ENCODE data around the gene OR12D2.
"Not testable (repeated sequence)": the region's sequence is repeated elsewhere in the genome, so short reads cannot be mapped to it uniquely, and the experiment has no call there.

OR12D2 gene, protein sequence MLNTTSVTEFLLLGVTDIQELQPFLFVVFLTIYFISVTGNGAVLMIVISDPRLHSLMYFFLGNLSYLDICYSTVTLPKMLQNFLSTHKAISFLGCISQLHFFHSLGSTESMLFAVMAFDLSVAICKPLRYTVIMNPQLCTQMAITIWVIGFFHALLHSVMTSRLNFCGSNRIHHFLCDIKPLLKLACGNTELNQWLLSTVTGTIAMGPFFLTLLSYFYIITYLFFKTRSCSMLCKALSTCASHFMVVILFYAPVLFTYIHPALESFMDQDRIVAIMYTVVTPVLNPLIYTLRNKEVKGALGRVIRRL

DNA sequence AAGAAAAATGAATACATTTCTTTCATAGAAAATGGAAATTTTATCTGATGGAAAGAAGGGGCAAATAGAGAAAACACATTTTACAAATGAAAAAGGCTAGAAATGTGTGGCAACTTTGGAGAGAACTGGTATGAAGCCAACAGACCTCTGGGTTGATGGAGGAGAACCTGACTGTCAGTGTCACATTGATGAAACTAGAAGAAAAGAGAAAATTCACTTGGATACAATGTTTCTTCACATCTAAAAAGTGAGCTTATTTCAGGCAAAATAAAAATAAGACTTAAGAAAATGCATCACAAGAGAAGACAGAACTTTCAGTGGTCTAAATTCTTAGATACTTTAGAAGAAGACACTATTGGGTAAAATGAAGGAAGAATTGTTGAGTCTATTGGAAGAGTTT is at the start of gene OR12D2:
Gene OR12D2, plus strand, starts transcription at position 301 of the 400 bp plus-strand sequence. CDS start 1,069 bp downstream, outside the sequence.
- no peak for DNase-seq (ENCODE audit: low spot score)

DNA sequence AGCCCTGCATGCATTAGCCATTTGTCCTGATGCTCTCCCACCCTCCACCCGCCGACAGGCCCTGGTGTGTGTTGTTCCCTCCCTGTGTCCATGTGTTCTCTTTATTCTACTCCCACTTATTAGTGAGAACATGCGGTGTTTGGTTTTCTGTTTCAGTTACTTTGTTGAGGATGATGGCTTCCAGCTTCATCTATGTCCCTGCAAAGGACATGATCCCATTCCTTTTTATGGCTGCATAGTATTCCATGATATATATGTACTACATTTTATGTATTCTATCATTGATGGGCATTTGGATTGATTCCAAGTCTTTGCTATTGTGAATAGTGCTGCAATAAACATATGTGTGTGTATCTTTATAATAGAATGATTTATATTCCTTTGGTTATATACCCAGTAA is 46.1 kb upstream of the OR12D2 start:
- DNase-seq (ENCODE audit: low spot score) = not testable (repeated sequence)

DNA sequence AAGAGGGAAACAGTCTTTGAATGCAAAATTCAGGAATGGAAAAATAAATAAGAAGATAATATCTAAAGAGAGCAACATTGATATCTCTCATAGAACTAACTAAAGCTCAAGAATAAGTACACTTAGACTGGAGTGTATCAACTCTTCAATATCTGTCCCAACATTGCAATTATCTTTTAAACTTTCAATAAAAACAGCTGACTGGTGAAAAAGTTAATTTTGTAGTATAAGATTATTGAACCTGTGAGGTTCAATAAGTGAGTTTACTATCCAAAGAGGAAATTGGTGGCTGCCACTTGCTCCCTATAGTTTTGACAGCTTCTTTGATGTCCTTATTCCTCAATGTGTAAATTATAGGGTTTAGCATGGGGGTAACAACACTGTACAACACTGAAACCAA is 40.5 kb upstream of the OR12D2 start:
- DNase-seq (ENCODE audit: low spot score) = no peak

DNA sequence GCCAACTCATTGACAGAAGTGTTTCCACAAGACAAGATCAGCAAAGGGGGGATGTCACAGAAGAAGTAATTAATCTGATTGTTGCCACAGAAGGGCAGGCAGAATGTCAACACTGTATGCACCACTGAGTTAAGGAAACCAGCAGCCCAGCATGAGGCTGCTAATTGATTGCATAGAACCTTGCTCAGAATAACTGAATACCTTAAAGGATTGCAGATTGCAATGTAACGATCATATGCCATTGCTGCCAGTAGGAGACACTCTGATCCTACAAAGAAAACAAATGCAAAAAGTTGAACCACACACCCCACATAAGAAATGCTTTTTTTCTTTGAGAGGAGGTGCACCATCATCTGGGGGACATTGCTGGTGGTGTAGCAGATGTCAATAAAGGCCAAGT is 39.8 kb upstream of the OR12D2 start:
- DNase-seq (ENCODE audit: low spot score) = no peak

DNA sequence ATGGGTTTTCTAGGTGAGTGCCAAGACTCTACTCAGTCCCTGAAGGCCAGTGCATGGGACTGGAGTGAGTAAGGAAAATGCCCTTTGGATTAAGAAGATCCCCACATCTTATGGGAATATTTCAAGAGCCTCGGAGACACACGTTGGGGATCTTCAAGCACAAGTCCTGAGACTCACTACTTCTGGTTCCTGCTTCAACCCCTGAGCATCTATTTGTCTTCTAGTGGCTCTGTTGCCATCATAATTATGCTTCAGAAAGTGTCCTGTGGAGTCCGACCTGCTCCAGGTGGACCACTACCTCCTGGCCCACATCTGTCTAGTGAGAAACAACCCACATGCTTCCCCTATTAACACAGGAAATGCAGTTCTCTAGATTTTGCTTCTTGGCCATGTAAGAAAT is 26.7 kb upstream of the OR12D2 start, which contains the start of gene OR5V1:
Gene OR5V1, minus strand, starts transcription at position 101 of the 400 bp plus-strand sequence. CDS start 12,670 bp downstream, outside the sequence.
- no peak for DNase-seq (ENCODE audit: low spot score)

DNA sequence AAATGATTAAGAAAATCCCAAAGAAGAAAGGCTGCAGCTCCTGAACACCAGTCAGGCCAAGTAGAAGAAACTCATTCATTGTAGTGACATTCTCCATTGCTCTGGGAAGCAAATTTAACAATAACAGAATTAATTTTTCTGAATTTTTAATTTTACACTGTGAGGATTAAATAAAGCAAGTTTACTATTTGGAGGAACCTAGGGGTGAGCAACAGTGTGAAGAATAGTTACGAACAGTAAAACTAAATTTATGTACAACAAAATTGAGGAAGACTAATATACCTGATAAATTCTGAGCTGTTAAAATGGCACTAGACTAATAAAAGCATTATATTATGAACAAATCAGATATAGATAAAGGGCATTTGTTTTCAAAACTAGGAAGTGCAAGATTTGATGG is 20.2 kb upstream of the OR12D2 start, which contains the start of gene OR12D3:
Gene OR12D3, minus strand, starts transcription at position 101 of the 400 bp plus-strand sequence. Its CDS starts 4 bp downstream, at position 97.
- no peak for DNase-seq (ENCODE audit: low spot score)

DNA sequence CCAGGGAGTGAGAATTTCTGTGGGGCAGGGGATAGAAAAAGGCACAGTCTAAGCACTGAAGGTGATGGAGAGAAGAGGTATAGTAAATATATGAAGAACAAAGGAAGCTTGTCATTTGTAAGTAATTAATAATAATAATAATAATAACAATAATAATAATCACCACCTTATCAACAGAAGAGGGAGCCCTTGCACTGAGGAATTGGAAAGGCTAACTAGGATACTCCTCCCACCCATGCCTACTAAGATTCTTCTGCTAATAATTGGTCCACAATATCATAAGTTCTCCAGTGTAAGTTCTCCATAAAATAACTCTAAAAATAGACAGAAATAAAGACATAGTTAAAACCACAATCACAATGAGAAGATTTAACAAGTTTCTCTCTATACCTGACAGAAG is 19.4 kb upstream of the OR12D2 start:
- peak; percentile 62 for DNase-seq (ENCODE audit: low spot score)

DNA sequence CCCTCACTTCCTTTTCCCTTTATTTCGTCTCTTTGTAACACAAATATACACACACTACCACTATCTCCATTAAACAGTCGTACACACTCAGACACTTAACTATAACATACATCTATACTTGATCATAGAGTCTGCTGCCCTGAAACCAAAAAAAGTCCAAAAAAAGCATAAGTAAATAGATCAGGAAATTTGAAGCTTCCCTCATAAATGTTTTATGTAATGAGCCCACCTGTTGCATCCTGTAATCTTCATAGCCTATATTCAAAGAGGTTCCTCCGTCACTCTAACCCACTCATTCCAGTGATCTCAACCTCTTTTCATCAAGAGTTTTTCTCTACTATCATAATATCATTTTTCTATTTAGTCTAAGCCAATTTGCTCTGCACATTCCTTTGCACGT is 6.9 kb upstream of the OR12D2 start:
- DNase-seq (ENCODE audit: low spot score) = no peak

DNA sequence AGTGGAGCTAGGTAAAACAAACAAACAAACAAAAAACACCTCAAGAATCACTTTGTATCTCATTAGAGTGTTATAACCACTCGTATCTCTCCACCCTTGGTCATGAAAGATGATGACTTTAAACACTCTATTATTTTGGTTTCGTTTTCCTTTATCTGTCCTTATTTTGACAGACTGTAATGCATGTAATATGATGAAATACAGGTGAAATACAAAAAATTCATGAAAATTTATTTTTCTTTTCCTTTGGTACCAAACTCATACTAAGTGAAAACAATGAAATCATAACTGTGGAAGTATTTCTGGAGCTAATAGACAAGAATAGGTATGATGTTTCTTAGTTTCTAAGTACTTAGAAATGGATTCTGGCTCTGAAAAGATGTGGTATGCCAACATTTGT is 4.1 kb downstream of the OR12D2 start:
- no peak for DNase-seq (ENCODE audit: low spot score)

DNA sequence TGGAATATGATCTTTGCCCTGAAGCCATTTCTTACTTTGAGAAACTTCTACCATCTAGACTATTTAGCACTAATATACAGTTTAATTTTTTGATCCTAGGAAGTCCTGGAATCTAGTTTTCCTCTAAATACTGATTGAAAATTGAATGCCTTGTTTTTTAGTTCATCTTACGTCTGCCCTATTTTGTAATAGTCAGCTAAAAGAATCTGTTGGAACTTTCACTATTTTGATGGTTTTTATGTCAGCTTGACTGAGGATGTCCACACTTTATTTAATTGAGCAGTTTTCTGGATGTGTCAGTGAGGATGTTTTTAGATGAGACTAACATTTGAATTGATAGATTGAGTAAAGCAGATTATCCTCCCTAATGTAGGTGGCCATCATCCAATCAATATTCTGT is 8.4 kb downstream of the OR12D2 start:
- DNase-seq (ENCODE audit: low spot score) = no peak

DNA sequence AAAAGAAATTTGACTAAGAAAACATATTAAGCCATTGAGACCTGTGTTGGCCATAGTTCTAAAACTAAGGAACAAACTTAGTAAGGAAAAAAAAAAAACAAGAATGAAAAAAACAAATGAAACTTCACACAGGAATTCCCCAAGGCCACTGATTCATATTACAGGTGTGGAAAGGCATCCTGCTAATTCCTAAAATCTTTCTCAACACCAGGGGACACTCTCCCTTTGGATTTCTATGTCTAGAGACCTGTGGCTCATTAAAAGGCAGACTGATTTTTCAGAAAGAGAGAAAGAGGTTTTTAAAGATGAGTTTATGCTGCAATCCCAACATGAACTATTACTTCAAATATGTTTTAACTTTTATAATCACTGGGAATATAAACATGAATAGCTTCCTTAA is 19.2 kb downstream of the OR12D2 start, which contains the start of gene OR12D1:
Gene OR12D1, plus strand, starts transcription at position 341 of the 400 bp plus-strand sequence.
- no peak for DNase-seq (ENCODE audit: low spot score)

DNA sequence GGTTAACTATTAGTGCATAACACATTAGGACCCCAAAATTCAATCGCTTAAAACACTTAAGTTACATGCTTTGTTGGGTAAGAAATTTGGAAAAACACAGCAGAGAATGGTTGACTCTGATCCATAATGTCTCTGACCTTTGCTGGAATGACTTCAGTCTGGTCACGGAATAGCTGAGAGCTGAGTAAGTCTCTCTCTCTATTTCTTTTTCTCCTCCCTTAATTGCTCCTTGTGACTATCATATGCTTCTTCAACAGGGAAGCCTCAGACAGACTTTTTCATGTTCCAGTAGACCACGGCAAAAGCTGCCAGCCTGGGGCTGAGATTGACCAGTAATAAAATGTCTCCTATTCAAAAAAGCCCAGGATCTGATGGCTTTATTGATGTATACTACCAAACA is 24.1 kb downstream of the OR12D2 start:
- DNase-seq (ENCODE audit: low spot score) = peak; percentile 84

DNA sequence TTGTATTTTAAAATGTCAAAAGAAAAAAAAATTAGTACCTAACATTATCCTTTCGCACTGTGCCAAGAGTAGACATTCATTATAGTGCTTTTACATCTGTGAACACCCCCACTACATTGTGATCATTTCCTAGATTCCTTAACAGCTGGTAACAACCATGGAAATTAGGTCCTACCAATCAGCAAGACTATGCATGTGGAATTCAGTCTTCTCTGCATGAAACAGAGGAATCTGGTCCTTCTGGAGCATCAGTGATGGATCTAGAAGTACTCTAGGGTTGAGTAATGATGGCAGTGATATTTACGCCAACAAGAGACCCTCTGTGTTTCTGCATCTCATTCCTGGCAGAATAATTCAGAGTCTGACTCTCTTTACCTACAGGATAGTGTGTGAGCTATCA is 28.7 kb downstream of the OR12D2 start:
- no peak for DNase-seq (ENCODE audit: low spot score)

DNA sequence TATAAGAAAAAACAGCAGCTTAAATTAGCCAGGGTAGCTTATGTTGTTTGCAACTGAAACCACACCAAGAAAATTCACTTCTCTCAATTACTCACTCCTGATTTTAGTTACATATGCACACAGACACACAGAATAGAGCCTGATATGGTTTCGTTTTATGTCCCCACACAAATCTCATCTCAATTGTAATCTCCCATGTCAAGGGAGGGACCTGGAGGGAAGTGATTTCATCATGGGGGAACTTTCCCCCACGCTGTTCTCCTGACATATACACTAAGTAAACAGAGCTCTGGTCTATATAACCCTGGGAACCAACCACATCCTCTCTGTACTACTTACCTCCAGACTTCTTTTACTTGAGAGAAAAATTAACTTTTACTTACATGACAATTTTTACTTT is 29.1 kb downstream of the OR12D2 start:
- DNase-seq (ENCODE audit: low spot score) = no peak

DNA sequence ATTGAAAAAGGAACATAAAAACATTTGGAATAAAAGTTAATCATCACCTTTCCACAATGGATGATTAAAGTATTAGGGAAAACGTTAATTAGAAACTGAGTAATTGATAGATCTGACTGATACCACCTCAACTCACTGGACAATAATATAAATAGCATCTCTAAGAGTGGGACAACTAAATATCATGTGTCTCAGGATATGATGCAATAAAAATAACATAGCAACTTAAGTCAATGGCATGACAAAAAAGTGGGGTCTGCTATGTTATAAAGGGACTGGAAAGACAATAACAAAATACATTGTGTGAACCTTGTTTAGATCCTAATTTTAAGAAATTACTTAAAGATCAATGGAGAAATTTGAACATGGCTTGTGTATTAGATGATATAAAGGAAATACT is 29.6 kb downstream of the OR12D2 start:
- DNase-seq (ENCODE audit: low spot score) = no peak

DNA sequence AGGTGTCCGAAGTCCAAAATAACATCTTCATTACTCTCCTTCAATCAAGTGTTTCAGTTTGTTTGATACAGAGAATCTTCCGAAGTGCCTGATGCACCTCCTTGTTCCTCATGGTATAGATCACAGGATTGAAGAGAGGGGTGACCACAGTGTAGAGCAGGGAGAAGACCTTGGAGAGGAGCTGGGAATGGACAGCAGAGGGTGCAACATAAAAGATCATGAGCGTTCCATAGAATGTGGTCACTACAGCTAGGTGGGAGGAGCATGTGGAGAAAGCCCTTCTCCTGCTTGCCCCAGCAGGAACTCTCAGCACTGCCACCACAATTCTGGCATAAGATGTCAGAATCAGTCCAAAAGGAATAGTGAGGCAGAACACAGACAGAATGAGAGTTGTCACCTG is 31.2 kb downstream of the OR12D2 start:
- no peak for DNase-seq (ENCODE audit: low spot score)

DNA sequence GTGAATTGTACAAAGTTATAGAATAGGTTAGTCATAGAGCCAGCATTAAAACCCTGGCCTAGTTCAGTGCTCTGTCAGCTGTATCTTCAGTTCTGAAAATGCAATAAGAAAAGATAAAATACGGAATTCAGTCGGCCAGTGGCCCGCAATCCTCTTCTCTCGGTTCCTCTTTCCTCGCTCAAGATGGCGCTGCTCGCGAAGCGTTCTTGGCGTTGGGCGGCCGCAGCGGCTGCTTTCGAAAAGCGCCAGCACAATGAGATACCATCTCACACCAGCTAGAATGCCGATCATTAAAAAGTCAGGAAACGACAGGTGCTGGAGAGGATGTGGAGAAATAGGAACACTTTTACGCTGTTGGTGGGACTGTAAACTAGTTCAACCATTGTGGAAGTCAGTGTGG is 41.3 kb downstream of the OR12D2 start:
- DNase-seq (ENCODE audit: low spot score) = not testable (repeated sequence)

DNA sequence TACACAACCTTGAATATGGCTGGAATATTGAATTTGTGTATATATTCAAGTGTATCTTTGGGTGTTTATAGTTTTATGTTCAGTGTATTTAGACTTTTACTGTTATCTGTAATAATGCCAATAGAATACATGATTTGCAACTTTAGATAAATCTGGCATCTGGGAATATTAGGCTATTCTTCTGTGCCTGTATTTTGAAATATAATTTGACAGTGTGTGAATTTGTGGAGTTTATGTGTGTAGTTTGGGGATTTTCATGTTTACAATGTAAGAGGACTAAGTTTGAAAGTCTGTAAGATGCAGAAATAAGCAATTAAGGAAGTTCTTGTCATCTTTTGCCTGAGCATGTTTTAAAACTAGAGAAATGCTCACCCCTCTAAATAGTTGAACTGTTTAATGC is 43.6 kb downstream of the OR12D2 start, which contains the start of gene OR10C1:
Gene OR10C1, plus strand, starts transcription at position 301 of the 400 bp plus-strand sequence. CDS start 710 bp downstream, outside the sequence.
- no peak for DNase-seq (ENCODE audit: low spot score)

DNA sequence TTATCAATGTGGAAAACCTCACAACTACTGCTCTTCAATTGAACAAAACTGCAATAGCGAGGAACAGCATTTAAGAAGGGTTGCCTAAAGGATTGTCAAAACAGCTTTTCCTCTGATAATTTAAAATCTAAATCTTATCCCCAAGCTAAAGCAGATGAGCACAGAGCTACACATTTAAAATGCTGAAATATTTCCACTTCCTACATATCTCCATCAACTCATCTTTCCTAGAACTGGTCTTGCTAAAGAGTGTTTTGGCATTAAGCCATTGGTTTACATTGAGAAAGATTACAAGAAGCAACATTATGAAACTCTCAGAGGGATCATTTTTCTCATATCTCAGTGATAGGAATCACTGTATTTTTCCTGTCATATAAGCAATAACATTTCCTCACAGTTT is 47.3 kb downstream of the OR12D2 start:
- no peak for DNase-seq (ENCODE audit: low spot score)

DNA sequence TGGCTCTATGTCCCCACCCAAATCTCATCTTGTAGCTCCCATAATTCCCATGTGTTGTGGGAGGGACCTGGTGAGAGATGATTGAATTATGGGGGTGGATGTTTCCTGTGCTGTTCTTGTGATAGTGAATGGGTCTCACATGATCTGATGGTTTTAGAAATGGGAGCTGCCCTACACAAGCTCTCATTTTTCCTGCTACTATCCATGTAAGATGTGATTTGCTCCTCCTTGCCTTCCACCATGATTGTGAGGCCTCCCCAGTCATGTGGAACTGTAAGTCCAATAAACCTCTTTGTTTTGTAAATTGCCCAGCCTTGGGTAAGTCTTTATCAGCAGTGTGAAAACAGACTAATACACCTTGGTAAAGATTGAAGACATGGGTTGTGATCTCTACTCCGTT is 48.6 kb downstream of the OR12D2 start:
- DNase-seq (ENCODE audit: low spot score) = not testable (repeated sequence)

Data from COLO829 (cell line).